HUES64 (cell line): ENCODE data around the gene TIAL1.
"Not testable (repeated sequence)": the region's sequence is repeated elsewhere in the genome, so short reads cannot be mapped to it uniquely, and the experiment has no call there.

Experiments used
- H3K27ac ChIP-seq: 2 replicates; pipeline ENCODE4 v1.7.0; 2013; ENCODE audit warnings: low read depth, low read length, inconsistent platforms
- H3K27me3 ChIP-seq: 2 replicates; pipeline ENCODE4 v1.6.1; 2013; ENCODE audit warnings: mild to moderate bottlenecking, low read length; ENCODE audit not compliant: insufficient read depth
- H3K36me3 ChIP-seq: 2 replicates; pipeline ENCODE4 v1.6.1; 2013; ENCODE audit warnings: mild to moderate bottlenecking, low read length; ENCODE audit not compliant: insufficient read depth
- H3K4me1 ChIP-seq: 2 replicates; pipeline ENCODE4 v1.6.1; 2013; ENCODE audit warnings: mild to moderate bottlenecking, low read length, moderate library complexity; ENCODE audit not compliant: insufficient read depth
- H3K4me3 ChIP-seq: 2 replicates; pipeline ENCODE4 v1.5.1; 2013; ENCODE audit warnings: mild to moderate bottlenecking, low read length, moderate library complexity
- H3K9ac ChIP-seq: 2 replicates; pipeline ENCODE4 v1.6.1; 2013; ENCODE audit warnings: mild to moderate bottlenecking, low read depth, low read length
- H3K9me3 ChIP-seq: 2 replicates; pipeline ENCODE4 v1.6.1; 2013; ENCODE audit warnings: low read depth, low read length; ENCODE audit not compliant: insufficient read depth
- WGBS: fragments of 150-250, 120-280 bp; methylation state at CpG from one replicate; pipeline ENCODE4 v1.1.7; 2013; ENCODE audit warnings: missing lambda C conversion rate; 5-methylcytosine and 5-hydroxymethylcytosine counted together

Gene TIAL1

DNA sequence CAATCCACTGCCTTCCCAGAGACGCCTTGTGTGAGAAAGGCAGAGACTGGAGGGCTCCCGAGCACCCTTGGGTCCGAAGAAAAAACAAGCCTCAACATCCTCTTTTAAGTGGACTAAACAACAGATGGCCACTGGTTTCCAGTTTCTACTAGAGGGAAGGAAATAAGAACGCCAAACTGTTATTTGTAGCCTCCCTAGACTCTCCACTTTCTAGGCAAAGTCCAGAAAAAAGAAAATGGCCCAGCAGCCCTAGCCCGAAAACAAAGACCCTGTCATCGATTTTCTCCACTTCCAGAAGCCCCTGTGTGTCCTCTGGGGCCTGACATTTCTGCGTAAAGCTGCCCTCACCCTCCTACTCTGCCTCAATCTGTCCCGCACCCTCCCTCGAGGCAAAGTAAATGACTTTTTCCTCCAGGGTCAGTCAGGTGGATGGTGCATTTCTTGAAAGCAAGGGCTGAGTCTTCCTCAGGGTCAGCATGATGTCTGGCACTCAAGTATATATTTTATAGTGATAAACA lies 60.2 kb downstream of the TIAL1 start:
- Histone ChIP-seq H3K4me3 (no peak overlapping the region), H3K27ac (no peak overlapping the region)
- WGBS = 88% methylated on average over 9 of the region's 9 CpGs

DNA sequence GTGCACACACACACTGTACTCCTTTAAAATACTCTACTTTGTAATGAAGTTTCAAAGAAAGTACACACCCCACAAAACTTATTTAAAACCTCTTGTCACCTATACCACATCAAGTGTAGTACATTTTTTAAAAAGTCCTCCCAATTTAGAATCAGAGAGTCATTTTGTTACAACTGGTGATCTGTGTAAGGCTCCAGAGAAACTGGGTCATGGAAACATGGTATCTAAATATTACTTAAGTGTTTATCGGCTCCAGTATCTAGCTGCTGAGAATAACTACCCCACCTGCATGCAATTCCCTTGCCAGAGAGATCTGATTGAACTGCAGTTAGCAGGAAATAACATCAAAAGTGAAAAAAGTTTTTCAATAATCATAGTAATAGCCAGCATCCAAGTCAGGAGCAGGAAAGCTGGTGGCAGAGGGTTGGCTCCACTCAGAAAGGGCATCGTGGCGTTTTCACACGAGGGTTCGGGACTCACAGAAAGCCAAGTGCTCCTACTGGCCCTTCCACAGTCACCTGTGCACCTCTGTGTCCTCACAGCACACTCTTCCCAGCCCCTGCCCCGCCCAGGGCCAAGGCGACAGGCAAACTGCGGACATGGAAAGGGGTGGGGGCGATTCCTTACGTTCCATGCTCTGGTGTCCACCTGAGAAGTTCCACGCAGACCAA lies 60.8 kb downstream of the TIAL1 start:
- Histone ChIP-seq H3K9ac (no peak overlapping the region), H3K27me3 (peaks cover 24% of the 10 kb centered on the region), H3K9me3 (no peaks in the 10 kb centered on the region), H3K27ac (no peak overlapping the region), H3K4me1 (no peaks in the 10 kb centered on the region), H3K4me3 (no peak overlapping the region), H3K36me3 (no peaks in the 10 kb centered on the region)
- WGBS = 88% methylated on average over 11 of the region's 11 CpGs

More for the DNA sequence above, 60.2 kb downstream of the TIAL1 start:
- Histone ChIP-seq H3K36me3 (no peaks in the 10 kb centered on the region), H3K9me3 (no peaks in the 10 kb centered on the region), H3K27me3 (peaks cover 30% of the 10 kb centered on the region), H3K9ac (no peak overlapping the region), H3K4me1 (no peaks in the 10 kb centered on the region)

DNA sequence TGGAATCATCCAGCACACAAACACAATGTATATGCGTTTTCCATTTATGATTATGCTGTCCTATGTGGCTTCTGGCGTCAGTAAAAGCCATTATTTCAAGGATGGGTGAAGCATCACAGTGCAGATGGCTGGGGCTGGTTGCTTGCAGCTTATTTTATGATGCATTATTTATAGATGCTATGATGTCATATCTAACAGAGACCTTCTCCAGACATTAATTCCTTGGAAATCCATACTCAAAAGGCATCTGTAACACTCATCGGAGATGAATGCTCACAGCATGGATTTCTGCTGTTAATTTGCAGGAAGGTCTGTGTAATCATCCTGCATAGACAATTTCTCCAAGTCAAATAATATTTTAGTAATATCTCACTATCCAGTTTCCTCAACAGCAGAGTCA lies 61.5 kb downstream of the TIAL1 start:
- 94% methylated on average over 3 of the region's 3 CpGs for WGBS
- H3K9ac ChIP-seq = no peak overlapping the region
- H3K27ac ChIP-seq = no peak overlapping the region

DNA sequence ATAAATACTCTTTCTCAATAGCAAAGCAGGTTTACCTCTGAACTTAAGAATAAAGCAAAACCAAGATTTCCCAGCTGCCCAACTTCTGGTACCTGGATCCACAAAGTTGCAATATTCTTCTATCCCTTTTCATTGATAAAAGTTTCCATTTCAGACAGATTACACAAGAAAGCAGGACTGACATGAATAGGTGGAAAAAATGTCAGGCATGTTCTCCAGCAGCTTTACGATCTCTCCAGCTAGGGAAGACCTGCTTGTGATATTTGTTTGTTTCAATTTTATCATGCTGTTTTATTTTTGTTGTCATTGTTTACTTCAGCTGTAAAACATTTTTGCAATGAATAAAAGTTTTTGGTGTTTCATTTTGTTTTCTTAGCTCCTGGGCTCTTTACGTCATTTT lies 63.3 kb downstream of the TIAL1 start:
- Histone ChIP-seq H3K36me3 (no peaks in the 10 kb centered on the region), H3K9me3 (no peaks in the 10 kb centered on the region), H3K9ac (no peak overlapping the region), H3K27me3 (no peaks in the 10 kb centered on the region), H3K27ac (no peak overlapping the region), H3K4me3 (no peak overlapping the region), H3K4me1 (no peaks in the 10 kb centered on the region)
- WGBS = 97% methylated on average over 2 of the region's 2 CpGs

More for the DNA sequence above, 61.5 kb downstream of the TIAL1 start:
- peaks cover 17% of the 10 kb centered on the region for H3K27me3 ChIP-seq
- H3K36me3 ChIP-seq = no peaks in the 10 kb centered on the region
- H3K9me3 ChIP-seq = no peaks in the 10 kb centered on the region
- no peak overlapping the region for H3K4me3 ChIP-seq
- H3K4me1 ChIP-seq = no peaks in the 10 kb centered on the region

DNA sequence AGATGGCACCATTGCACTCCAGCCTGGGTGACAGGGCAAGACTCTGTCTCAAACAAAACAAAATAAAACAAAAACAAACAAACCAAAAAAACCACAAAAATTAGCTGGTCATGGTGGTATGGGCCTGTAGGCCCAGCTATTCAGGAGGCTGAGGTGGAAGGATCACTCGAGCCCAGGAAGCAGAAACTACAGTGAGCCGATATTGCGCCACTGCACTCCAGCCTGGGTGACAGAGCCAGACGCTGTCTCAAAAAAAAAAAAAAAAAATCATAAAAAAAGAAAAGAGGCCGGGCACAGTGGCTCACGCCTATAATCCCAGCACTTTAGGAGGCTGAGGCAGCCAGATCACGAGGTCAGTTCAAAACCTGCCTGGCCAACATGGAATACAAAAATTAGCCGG lies 64.0 kb downstream of the TIAL1 start:
- not testable (repeated sequence) for H3K27ac ChIP-seq, H3K4me3 ChIP-seq, H3K9ac ChIP-seq, H3K4me1 ChIP-seq, H3K36me3 ChIP-seq, H3K27me3 ChIP-seq, H3K9me3 ChIP-seq
- 94% methylated on average over 8 of the region's 8 CpGs for WGBS

DNA sequence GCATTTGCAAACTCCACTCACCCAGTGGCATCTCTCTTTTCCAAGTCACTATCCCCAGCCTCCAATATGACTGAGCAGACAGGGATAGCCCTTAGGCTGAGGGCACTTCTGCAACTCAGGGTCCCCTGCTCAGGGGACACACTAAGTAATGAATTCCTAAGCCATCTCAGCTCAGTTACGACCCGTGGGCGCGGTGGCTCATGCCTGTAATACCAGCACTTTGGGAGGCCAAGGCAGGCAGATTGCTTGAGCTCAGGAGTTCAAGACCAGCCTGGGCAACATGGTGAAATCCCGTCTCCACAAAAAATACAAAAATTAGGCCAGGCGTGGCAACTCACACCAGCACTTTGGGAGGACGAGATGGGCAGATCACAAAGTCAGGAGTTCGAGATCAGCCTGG lies 64.5 kb downstream of the TIAL1 start:
- H3K4me1 ChIP-seq, H3K36me3 ChIP-seq, H3K4me3 ChIP-seq, H3K9me3 ChIP-seq, H3K9ac ChIP-seq, H3K27me3 ChIP-seq, H3K27ac ChIP-seq: not testable (repeated sequence)
- 92% methylated on average over 8 of the region's 8 CpGs for WGBS

DNA sequence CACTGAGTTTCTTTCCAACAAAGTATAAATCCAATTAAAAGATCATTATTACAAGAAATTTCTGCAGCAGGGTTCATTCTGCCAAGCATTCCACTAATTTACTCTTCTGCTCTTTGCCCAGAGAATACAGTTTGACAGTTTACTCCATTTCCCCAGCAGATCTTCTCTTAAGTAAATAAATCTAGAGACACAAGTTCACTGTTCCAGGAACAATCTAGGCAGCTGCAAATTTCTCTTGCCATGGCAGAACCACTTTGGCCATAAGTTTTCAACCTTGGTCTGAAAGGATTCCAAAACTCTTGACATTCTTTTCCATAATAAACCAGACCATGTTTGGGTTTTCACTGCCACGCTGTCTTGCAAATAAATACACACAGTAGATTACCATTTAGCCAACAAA lies 65.7 kb downstream of the TIAL1 start:
- H3K36me3 ChIP-seq = no peaks in the 10 kb centered on the region
- no peak overlapping the region for H3K27ac ChIP-seq
- H3K9me3 ChIP-seq = no peaks in the 10 kb centered on the region
- no peaks in the 10 kb centered on the region for H3K4me1 ChIP-seq
- WGBS = 93% methylated on average over 1 of the region's 1 CpG
- H3K9ac ChIP-seq = no peak overlapping the region
- H3K27me3 ChIP-seq = no peaks in the 10 kb centered on the region
- H3K4me3 ChIP-seq = no peak overlapping the region

DNA sequence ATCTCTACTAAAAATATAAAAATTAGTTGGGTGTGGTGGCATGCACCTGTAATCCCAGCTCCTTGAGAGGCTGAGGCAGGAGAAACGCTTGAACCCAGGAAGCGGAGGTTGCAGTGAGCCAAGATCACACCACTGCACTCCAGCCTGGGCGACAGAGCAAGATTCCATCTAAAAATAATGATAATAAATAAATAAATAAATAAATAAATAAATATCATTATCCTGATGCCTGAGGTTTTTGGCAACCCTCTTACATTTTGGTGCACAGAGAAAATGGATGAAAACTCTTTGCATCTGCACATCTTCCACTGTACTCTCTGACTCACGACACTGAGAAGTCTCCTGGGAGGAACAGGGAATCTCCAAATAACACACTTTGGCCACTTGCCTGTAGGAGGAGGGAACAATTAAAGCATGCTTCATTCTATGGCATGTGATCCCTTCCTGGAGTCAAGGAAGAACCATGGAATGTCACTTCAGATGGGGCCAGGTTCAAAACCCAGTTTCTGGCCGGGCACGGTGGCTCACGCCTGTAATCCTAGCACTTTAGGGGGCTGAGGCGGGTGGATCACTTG lies 68.0 kb downstream of the TIAL1 start:
- not testable (repeated sequence) for H3K9ac ChIP-seq, H3K36me3 ChIP-seq, H3K4me1 ChIP-seq, H3K4me3 ChIP-seq, H3K27me3 ChIP-seq, H3K9me3 ChIP-seq, H3K27ac ChIP-seq
- 83% methylated on average over 7 of the region's 8 CpGs for WGBS

DNA sequence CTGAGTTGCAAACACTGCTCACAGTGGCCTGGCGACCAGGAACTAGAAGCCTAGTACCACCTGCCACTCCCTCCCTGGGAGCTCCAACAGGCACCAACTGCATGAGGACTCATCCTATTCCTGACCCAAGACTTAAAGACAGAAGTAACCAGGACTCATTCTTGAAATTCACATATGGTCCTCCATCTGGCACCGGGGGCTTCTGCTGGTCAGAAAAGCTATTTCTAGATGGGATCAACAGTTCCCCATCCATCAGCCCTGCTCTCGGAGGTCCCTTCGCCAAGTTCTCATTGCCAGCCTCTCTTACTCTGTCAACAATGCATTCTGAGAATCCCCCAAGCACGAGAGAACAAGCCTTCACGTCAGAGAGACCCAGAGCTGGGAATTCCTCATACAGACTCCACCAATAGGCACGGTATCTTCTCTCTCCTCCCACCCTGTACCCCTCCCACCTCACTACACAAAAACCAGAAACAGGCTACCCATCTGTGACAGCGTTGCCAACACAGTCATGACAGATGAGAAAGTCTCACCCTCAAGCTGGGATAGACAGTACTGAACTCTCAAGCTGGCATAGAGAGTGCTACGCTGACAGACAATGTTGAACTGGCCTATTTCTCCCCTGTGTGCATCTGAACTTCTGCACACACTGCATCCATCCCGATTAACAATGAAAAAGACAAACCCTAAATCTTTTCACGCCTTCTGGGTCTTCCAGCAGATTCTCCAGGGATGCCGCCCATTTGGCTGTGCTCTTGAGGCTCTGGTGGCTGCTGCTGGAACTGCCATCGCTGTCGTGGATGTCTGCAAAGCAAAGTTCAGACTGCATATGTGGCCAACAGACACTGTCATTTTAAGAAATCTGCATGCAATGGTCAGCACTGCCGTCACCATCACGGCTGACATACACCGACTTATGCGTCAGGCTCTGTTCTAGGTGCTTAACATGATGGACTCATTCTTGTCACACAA lies 69.9 kb downstream of the TIAL1 start:
- Histone ChIP-seq H3K36me3 (no peaks in the 10 kb centered on the region), H3K4me1 (no peaks in the 10 kb centered on the region; the same call in 1 of the 2 replicates), H3K9me3 (no peaks in the 10 kb centered on the region), H3K9ac (no peak overlapping the region), H3K27me3 (no peaks in the 10 kb centered on the region), H3K27ac (no peak overlapping the region), H3K4me3 (no peak overlapping the region)
- WGBS = 78% methylated on average over 18 of the region's 18 CpGs

DNA sequence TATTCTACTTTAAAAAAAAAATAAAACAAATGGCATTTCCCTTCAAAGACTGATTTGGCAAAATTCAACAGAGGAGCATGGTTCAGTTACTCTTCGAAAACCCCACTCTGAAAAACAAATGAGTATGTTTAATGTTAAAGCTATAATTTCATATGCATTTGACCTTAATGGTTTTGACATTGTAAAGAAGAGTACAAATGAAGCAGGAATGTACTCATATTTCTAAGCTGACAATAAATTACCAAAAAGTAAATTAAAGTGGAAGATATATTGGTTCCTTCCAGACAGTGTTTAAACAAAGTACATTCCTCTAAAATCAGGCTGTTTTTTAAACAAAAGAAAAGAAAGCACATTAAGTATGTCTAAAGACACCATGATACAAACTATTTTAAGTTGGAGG lies 70.6 kb downstream of the TIAL1 start:
- Histone ChIP-seq H3K27ac (no peak overlapping the region), H3K9me3 (no peaks in the 10 kb centered on the region), H3K9ac (no peak overlapping the region), H3K4me1 (no peaks in the 10 kb centered on the region; the same call in 1 of the 2 replicates), H3K4me3 (no peak overlapping the region), H3K27me3 (no peaks in the 10 kb centered on the region), H3K36me3 (no peaks in the 10 kb centered on the region)
- 100% methylated on average over 1 of the region's 1 CpG for WGBS

DNA sequence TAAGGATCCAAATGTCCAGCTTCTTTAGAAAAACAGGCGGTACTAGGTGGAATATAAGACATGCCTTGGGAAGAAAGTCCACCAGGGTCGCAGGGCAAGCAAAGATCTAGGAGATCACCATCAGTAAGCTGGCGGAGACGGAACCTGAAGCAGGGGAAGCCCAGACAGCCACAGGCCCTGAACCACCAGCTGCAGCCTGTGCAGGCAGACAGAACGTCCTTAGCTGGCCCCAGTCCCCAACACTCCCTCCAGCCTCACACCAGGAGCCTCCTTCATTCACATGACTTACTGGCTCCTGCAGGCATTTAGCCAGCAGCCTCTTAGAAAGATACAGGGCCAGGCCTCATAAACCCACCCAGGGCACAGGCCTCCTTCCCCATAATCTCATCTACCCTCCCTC lies 71.6 kb downstream of the TIAL1 start:
- Histone ChIP-seq H3K4me3 (no peak overlapping the region), H3K27ac (no peak overlapping the region), H3K36me3 (no peaks in the 10 kb centered on the region), H3K9me3 (no peaks in the 10 kb centered on the region), H3K9ac (no peak overlapping the region), H3K27me3 (no peaks in the 10 kb centered on the region), H3K4me1 (peaks cover 3% of the 10 kb centered on the region; the same call in 1 of the 2 replicates)
- WGBS = 93% methylated on average over 5 of the region's 5 CpGs
